Measurements from ENCODE around the gene RNF208.

DNA sequence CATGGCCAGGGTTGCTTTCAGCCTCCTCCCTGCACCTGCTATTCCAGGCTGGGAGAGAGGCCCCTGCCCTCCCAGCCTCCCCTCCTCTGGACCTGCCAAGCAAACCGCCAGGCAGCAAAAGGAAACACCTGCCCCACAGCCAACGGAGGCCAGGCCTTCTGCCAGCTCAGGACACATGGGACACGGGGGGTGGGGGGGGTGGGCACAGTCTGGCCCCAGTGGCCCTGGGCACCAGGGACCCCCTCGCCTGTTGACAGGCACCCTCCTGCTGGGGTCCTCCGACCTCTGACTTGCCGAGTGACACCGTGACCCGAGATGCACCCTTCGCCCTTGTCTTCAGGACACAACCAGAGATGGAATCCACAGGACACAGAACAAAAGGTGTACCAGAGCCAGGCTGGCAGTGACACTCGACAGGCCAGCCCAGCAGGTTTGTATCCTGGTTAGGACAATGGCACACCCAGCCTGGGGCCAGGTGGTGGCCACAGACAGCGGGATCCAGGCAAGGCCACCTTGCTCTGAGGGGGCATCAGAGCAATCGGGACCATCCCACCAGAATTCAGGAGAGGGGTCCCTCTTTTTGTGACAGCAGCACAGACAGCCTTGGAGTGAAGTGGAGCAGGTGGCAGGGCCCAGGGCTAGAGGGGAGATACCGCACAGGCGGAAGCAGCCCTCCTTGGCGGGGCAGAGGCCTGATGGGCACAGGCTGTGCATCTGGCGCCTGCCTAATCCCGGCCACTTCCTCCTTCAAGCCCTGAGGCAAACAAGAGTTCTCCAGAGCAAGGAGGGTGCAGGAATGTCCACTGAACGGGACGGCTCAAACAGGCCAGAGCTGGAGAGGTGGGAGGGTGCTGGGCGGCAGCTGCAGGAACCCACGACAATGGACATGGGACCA is 48.9 kb downstream of the RNF208 start:
- TF ChIP-seq, protein P1, sequence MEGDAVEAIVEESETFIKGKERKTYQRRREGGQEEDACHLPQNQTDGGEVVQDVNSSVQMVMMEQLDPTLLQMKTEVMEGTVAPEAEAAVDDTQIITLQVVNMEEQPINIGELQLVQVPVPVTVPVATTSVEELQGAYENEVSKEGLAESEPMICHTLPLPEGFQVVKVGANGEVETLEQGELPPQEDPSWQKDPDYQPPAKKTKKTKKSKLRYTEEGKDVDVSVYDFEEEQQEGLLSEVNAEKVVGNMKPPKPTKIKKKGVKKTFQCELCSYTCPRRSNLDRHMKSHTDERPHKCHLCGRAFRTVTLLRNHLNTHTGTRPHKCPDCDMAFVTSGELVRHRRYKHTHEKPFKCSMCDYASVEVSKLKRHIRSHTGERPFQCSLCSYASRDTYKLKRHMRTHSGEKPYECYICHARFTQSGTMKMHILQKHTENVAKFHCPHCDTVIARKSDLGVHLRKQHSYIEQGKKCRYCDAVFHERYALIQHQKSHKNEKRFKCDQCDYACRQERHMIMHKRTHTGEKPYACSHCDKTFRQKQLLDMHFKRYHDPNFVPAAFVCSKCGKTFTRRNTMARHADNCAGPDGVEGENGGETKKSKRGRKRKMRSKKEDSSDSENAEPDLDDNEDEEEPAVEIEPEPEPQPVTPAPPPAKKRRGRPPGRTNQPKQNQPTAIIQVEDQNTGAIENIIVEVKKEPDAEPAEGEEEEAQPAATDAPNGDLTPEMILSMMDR (IDR thresholded peaks at IDR 0.05; ENCODE audit: insufficient read depth, low read length, poor library complexity, severe bottlenecking), result no peak
- no peak for TF ChIP-seq EZH2phosphoT487 (conservative IDR thresholded peaks at IDR 0.05; ENCODE audit: low read length)
